Measurements from ENCODE around the gene BPIFA2. TPM values are rescaled to one million over a fixed set of nuclear protein-coding genes. Genes with fewer than 3 reads are reported as not detected.
A peak's percentile ranks its signal among the peaks of the same experiment; 100 is the strongest.

The BPIFA2 gene
- total and polyA plus RNA-seq, 8 donors: not detected

GRCh38 chr20:33203444-33203843, 35.5 kb downstream of the BPIFA2 start:
- Histone ChIP-seq H3K27ac (no peak overlapping the region), H3K4me3 (no peak overlapping the region), H3K36me3 (no peaks in the 10 kb centered on the region), H3K4me1 (no peaks in the 10 kb centered on the region), H3K9me3 (no peaks in the 10 kb centered on the region), H3K27me3 (no peaks in the 10 kb centered on the region)
- WGBS, 2 donors: 65 to 79% methylated on average over 3 of the region's 3 CpGs
- FAIRE-seq (no peak), ATAC-seq (no peak), DNase-seq (no peak)
- intact Hi-C loops (cut with DNase I): loop anchor here in 1 of 3 donors (10.0 kb wide), 1 partner anchor 109 kb away; no protein-coding TSS in a partner anchor
- no peak for TF ChIP-seq CTCF (IDR thresholded peaks at IDR 0.05)

GRCh38 chr20:33209789-33210188, 41.8 kb downstream of the BPIFA2 start:
- no peaks in the 10 kb centered on the region for H3K27me3 ChIP-seq
- intact Hi-C loops (cut with DNase I): loop anchor here in 2 of 3 donors (5.0 to 10.0 kb wide), 2 partner anchors 115 to 117 kb away; no protein-coding TSS in a partner anchor
- H3K4me1 ChIP-seq: peaks cover 0 to 3% (median 0%) of the 10 kb centered on the region in 3 donors
- H3K27ac ChIP-seq: no peak overlapping the region
- H3K9me3 ChIP-seq: no peaks in the 10 kb centered on the region
- ATAC-seq (peak; percentile 71 to 93 (median 90)), FAIRE-seq (no peak), DNase-seq (peak; percentile 70 to 92 (median 80))
- TF ChIP-seq CTCF (IDR thresholded peaks at IDR 0.05): no peak
- H3K36me3 ChIP-seq: no peaks in the 10 kb centered on the region
- 3 to 6% methylated on average over 13 of the region's 13 CpGs for WGBS, 2 donors
- no peak overlapping the region for H3K4me3 ChIP-seq

- FAIRE-seq: no peak
- H3K4me1 ChIP-seq: peaks cover 0 to 3% (median 0%) of the 10 kb centered on the region in 3 donors
- H3K9me3 ChIP-seq: no peaks in the 10 kb centered on the region
- no peak for TF ChIP-seq CTCF (IDR thresholded peaks at IDR 0.05)
- no peak for ATAC-seq
- no peaks in the 10 kb centered on the region for H3K27me3 ChIP-seq
- no peak for DNase-seq
- intact Hi-C loops (cut with DNase I): loop anchor here in 1 of 3 donors (5.0 kb wide), 1 partner anchor 118 kb away; no protein-coding TSS in a partner anchor
- no peak overlapping the region for H3K4me3 ChIP-seq
- H3K27ac ChIP-seq: no peak overlapping the region
- 27 to 37% methylated on average over 1 of the region's 1 CpG for WGBS, 2 donors
- H3K36me3 ChIP-seq: no peaks in the 10 kb centered on the region
Measured at GRCh38 chr20:33210371-33210770, 42.4 kb downstream of the BPIFA2 start.

GRCh38 chr20:33211817-33212424, 44.0 kb downstream of the BPIFA2 start:
- TF ChIP-seq CTCF (IDR thresholded peaks at IDR 0.05): peak; percentile 18 to 53 (median 40)
- intact Hi-C loops (cut with DNase I): loop anchor here in 1 of 3 donors (5.0 kb wide), 1 partner anchor 120 kb away; no protein-coding TSS in a partner anchor
- DNase-seq (peak; percentile 42 to 80 (median 66)), ATAC-seq (peak; percentile 87 to 97 (median 96)), FAIRE-seq (no peak)
- Histone ChIP-seq H3K4me3 (no peak overlapping the region), H3K36me3 (no peaks in the 10 kb centered on the region), H3K4me1 (peaks cover 0 to 3% (median 0%) of the 10 kb centered on the region in 3 donors), H3K27me3 (no peaks in the 10 kb centered on the region), H3K27ac (no peak overlapping the region), H3K9me3 (no peaks in the 10 kb centered on the region)
- 6 to 7% methylated on average over 5 of the region's 5 CpGs for WGBS, 2 donors

GRCh38 chr20:33217052-33217451, 49.1 kb downstream of the BPIFA2 start, which contains the start of gene BPIFA3:
TSS of gene BPIFA3 (plus strand) at chr20:33217352. CDS start at chr20:33217537, 185 bp downstream.
- no peak for TF ChIP-seq CTCF (IDR thresholded peaks at IDR 0.05)
- no peak for ATAC-seq
- 71 to 84% methylated on average over 2 of the region's 2 CpGs for WGBS, 2 donors
- H3K9me3 ChIP-seq: no peaks in the 10 kb centered on the region
- no peak within 1 kb of the TSS for H3K4me3 ChIP-seq
- H3K27me3 ChIP-seq: no peaks in the 10 kb centered on the region
- no peaks in the 10 kb centered on the region for H3K4me1 ChIP-seq
- FAIRE-seq: no peak
- no peak within 1 kb of the TSS for H3K27ac ChIP-seq
- DNase-seq: no peak
- intact Hi-C loops (cut with DNase I): no loop called here
- H3K36me3 ChIP-seq: no peaks in the 10 kb centered on the region
